Stimulated activated CD8-positive, alpha-beta memory T cell treated with anti-CD3 and anti-CD28 coated beads, Interleukin-4, amount 100 ng/mL, for 1 hour (primary cell): ENCODE measurements around the gene ZNF169.
A peak's percentile ranks its signal among the peaks of the same experiment; 100 is the strongest.
"Not testable (repeated sequence)": the region's sequence is repeated elsewhere in the genome, so short reads cannot be mapped to it uniquely, and the experiment has no call there.

Experiments
- DNase-seq, 2 donors: peaks; one replicate each; pipeline ENCODE4 v3.0.0-alpha.2; 2020; ENCODE audit warnings: low read depth in 2 of 2, low spot score in 1 of 2

The ZNF169 gene

GRCh38 chr9:94259077-94259862, at the start of gene ZNF169:
TSS of gene ZNF169 (plus strand) at chr9:94259298. CDS start at chr9:94278813, 19,515 bp downstream.
- peak; percentile 57 to 75 for DNase-seq

DNA sequence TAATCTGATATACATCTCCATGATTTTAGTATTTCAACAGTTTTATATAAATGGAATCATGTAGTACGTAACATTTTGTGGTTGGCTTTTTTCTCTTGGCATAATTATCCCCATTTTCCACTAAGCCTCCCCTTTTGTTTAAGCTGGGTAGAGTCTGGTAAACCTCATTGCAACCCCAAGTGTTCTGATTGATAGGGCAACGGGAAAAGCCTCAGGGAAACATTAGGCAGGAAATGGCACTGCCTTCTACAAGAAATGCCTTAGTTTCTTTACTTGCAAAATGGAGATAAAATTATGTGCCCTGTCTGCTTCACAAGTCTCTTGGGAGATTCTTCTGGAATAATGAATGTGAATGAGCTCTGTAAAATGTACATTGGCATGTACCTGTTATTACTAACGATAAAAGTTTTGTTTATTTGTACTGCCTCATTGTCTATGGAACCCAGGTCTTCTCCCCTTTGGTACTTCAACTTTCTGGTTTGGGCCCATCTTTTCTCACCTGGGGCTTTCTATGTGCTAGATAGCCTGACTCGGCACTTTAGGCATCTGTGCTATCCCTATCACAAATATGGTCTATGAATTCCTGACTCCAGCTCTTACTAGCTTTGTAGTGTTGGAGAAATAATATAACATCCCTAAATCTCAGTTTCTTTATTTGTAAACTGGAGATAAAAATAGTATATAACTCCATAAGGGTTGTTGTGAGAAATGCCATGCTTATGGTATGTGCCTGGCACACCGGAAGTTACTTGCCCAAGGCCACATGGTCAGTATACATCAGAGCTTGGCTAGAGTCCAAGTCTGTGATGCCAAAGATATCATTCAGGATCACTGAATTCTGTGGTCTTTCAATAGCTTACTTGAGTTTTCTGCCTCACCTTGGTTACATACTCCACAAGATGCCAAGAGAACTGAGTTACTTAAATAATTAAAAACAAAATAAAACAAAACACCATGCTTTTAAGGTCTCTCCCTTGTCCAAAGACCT, 48.2 kb upstream of the ZNF169 start:
- no peak for DNase-seq

GRCh38 chr9:94212091-94212490, 47.0 kb upstream of the ZNF169 start:
- no peak for DNase-seq

DNA sequence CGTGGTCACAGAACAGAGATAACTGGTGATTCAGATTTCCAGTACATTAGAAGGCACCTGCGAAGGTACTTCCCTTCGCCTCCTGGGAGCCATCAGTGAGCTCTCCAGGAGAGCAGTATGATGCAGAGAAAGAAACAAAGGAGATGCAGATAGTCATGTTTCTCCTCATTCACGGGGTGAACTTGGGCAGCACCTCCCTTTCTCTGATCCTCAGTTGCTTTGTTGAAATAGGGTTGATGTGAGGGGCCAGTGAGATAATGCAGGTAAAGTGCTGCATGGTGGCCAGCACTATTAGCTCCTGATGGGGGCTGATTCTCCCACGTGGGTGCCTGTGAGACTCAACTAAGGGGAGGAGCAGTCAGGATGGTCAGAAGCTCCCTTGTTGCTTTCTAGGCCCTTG, 46.6 kb upstream of the ZNF169 start:
- DNase-seq: no peak

DNA sequence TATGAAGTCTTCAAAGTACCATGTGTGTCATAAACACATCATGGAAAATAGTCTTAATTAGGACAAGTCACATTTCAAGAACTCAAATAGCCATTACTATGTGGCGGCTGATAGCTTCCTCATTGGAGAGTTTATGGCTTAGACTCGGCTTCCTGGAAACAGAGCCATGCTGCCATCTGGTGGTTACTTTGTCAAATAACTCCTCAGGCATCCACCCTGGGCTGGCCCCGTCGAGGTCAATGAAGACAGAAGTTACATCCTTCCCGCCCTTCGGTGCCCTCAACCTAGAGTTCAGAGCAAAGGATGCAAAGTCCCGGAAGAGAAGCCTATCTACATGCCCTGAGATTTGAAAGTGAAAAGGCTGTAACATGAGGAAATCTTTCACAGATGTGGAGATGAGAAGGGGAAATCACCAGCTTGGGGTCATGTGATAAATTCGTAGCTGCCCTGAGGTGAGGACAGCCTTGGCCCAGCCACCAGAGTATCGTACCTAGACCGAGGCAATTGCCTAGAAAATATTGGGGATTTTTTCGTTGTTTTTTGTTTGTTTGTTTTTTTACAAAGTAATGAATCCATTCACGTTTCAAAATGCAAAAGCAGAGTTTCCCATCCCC, 45.5 kb upstream of the ZNF169 start:
- DNase-seq: peak; percentile 46 to 54

GRCh38 chr9:94222870-94223269, 36.2 kb upstream of the ZNF169 start:
- no peak for DNase-seq

DNA sequence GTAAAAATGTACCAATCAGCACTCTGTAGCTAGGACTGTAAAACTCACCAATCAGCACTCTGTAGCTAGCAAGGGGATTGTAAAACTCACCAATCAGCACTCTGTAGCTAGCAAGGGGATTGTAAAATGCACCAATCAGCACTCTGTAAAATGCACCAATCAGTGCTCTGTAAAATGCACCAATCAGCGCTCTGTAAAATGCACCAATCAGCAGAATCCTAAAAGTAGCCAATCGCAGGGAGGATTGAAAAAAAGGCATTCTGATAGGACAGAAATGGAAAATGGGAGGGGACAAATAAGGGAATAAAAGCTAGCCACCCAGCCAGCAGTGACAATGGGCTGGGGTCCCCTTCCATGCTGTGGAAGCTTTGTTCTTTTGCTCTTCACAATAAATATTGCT, 33.7 kb upstream of the ZNF169 start:
- DNase-seq: not testable (repeated sequence)

GRCh38 chr9:94228616-94229015, 30.5 kb upstream of the ZNF169 start:
- DNase-seq: no peak

DNA sequence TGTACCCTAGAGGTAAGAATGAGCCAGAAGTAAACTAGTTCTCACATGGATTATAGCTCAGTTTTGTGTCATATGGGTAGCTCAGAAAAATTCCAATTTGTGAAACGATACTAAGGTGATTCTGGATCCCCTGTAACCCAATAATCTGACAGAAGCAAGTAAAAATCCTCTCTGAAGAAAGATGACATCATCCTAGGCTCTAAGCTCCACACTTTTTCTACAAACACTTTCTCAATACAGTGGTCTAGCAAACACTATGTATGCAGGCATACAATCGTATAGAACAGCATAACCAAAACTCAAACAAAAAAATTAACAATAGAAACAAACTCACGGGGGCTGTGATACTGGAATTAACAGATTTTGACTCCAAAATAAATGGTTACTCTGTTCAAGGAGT, 26.7 kb upstream of the ZNF169 start:
- DNase-seq: no peak

DNA sequence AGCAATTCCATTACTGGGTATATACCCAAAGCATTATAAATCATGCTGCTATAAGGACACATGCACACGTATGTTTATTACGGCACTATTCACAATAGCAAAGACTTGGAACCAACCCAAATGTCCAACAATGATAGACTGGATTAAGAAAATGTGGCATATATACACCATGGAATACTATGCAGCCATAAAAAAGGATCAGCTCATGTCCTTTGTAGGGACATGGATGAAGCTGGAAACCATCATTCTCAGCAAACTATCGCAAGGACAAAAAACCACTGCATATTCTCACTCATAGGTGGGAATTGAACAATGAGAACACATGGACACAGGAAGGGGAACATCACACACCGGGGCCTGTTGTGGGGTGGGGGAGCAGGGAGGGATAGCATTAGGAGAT, 18.0 kb upstream of the ZNF169 start:
- DNase-seq: not testable (repeated sequence)

DNA sequence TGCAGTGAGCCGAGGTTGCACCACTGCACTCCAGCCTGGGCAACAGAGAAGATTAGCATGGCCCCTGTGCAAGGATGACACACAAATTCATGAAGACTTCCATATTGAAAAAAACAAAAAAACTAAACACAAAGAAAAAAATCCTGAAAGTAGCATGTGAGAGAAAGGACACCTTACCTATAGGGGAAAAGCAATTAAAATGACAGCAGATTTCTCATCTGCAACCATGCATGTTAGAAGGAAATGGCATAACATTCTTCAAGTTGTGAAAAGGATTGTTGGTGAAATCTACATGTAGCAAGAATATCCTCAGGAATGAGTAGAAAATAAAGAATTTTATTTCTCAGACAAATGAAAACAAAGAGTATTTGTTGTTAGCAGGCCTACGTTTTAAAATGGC, 13.4 kb upstream of the ZNF169 start:
- no peak for DNase-seq

DNA sequence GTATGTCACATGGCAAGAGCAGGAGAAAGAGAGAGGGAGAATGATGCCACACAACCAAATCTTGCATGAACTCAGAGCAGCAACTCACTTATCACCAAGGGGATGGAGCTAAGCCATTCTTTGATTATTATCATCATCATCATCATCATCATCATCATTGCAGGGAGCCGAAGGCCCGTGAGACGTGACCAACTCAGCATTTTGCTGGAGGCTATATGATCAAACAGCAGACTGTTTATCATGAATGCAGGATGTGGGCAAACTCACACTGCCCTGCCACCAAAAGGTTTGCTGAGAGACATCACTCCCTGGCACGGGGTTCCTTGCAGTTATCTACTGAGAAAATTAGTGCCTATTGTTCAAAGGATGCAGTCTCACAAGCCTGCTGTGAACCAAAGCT, 8.6 kb upstream of the ZNF169 start:
- no peak for DNase-seq

- no peak for DNase-seq
Observed at GRCh38 chr9:94256007-94256406, 3.1 kb upstream of the ZNF169 start.

DNA sequence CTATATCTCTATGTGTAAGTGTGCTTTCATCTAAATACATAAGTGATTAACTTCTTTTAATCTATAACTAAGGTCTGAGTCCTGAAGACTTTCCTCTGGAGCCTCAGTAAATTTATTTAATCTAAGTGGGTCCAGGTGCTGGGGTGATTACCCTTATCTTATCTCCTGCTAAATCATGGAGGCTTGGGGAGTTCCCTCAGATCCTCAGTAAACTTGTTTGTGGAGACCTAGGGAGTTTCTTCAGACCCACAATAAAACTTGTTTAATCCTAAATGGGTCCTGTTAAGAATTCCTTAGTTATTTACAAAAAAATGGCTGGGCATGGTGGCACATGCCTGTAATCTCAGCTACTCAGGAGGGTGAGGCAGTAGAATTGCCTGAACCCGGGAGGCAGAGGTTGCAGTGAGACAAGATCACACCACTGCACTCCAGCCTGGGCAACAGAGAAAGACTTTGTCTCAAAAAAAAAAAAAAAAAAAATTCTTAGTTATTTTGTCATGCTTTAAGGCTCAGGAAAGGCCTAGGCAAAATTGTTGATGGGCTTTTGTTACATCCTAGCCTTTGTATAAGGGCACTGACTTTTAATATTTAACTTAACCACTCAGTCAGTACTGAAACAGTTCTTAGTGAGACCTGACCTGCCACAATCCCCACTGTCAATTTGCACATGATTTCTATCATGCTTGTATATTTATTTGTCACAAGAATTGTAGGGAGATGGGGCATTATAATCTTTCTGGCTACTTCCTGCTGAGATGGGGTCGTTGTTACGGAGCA, 6.7 kb downstream of the ZNF169 start:
- not testable (repeated sequence) for DNase-seq

- DNase-seq: no peak
Observed at GRCh38 chr9:94269264-94269663, 10.2 kb downstream of the ZNF169 start.

GRCh38 chr9:94270009-94270408, 10.9 kb downstream of the ZNF169 start:
- no peak for DNase-seq

- not testable (repeated sequence) for DNase-seq
Observed at GRCh38 chr9:94277029-94277428, 17.9 kb downstream of the ZNF169 start.

- no peak for DNase-seq
Observed at GRCh38 chr9:94277885-94278536, 18.9 kb downstream of the ZNF169 start.

- no peak for DNase-seq
Observed at GRCh38 chr9:94280409-94280989, 21.4 kb downstream of the ZNF169 start.

- DNase-seq: no peak
Observed at GRCh38 chr9:94281101-94281500, 22.0 kb downstream of the ZNF169 start.
